ENCODE measurements around the gene XPO4. TPM values are rescaled to one million over a fixed set of nuclear protein-coding genes. Genes with fewer than 3 reads are reported as not detected.

The XPO4 gene
- total and polyA plus RNA-seq, 10 of the 15 experiments (the other 5 are each of a cell fraction or from before 2014, with no cell fraction given) = 3.6 to 24.9 (median 18.4) TPM

DNA sequence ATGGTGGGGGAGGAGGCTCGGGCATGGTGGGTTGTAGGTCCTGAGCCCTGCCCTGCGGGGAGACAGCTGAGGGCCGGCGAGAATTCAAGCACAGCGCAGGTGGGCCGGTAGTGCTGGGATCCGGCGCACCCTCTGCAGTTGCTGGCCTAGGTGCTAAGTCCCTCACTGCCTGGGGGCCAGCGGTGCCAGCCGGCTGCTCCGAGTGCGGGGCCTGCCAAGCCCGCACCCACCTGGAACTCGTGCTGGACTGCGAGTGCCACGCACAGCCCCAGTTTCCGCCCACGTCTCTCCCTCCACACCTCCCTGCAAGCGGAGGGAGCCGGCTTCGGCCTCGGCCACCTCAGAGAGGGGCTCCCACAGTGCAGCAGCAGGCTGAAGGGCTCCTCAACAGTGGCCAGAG, 162.5 kb downstream of the XPO4 start:
- TF ChIP-seq SIN3A (IDR thresholded peaks at IDR 0.05; ENCODE audit: low read depth, low read length) (no peak), SMAD1 (IDR thresholded peaks at IDR 0.05; ENCODE audit: low read depth, partially characterized antibody) (no peak), IRF3 (IDR thresholded peaks at IDR 0.05) (no peak), ATF2 (IDR thresholded peaks at IDR 0.05; ENCODE audit: low read length) (no peak), SP1 (IDR thresholded peaks at IDR 0.05; ENCODE audit: low read depth, low read length) (no peak), NR2C1 (IDR thresholded peaks at IDR 0.05) (no peak), POLR2AphosphoS5 (IDR thresholded peaks at IDR 0.05; ENCODE audit: low read length) (no peak), CHD2 (IDR thresholded peaks at IDR 0.05; ENCODE audit: borderline replicate concordance, low read depth, low read length) (no peak), PAX8 (IDR thresholded peaks at IDR 0.05) (no peak), ZNF384 (IDR thresholded peaks at IDR 0.05; ENCODE audit: borderline replicate concordance, low read depth, low read length) (no peak), ZNF274 (IDR thresholded peaks at IDR 0.05; ENCODE audit: insufficient read depth, insufficient read length) (no peak), RBBP5 (conservative IDR thresholded peaks at IDR 0.05) (no peak)
- TF ChIP-seq, protein P1, sequence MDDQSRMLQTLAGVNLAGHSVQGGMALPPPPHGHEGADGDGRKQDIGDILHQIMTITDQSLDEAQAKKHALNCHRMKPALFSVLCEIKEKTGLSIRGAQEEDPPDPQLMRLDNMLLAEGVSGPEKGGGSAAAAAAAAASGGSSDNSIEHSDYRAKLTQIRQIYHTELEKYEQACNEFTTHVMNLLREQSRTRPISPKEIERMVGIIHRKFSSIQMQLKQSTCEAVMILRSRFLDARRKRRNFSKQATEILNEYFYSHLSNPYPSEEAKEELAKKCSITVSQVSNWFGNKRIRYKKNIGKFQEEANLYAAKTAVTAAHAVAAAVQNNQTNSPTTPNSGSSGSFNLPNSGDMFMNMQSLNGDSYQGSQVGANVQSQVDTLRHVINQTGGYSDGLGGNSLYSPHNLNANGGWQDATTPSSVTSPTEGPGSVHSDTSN (IDR thresholded peaks at IDR 0.05; ENCODE audit: insufficient replicate concordance, low read depth, low read length) = no peak
- TF ChIP-seq, protein P2, sequence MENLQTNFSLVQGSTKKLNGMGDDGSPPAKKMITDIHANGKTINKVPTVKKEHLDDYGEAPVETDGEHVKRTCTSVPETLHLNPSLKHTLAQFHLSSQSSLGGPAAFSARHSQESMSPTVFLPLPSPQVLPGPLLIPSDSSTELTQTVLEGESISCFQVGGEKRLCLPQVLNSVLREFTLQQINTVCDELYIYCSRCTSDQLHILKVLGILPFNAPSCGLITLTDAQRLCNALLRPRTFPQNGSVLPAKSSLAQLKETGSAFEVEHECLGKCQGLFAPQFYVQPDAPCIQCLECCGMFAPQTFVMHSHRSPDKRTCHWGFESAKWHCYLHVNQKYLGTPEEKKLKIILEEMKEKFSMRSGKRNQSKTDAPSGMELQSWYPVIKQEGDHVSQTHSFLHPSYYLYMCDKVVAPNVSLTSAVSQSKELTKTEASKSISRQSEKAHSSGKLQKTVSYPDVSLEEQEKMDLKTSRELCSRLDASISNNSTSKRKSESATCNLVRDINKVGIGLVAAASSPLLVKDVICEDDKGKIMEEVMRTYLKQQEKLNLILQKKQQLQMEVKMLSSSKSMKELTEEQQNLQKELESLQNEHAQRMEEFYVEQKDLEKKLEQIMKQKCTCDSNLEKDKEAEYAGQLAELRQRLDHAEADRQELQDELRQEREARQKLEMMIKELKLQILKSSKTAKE (IDR thresholded peaks at IDR 0.05; ENCODE audit: low read depth, poor library complexity, severe bottlenecking) = no peak
- 97% methylated on average over 20 of the region's 22 CpGs for WGBS (ENCODE audit: insufficient coverage, insufficient replicate concordance, low lambda C conversion rate, missing lambda C conversion rate)
- ATAC-seq (no peak), DNase-seq (ENCODE audit: low read depth, low spot score) (no peak), FAIRE-seq (no peak)
- Histone ChIP-seq H3K4me2 (ENCODE audit: control insufficient read depth, insufficient read depth) (no peak overlapping the region), H4K20me1 (ENCODE audit: control insufficient read depth, insufficient read depth) (no peaks in the 10 kb centered on the region), H3K27me3 (replicated peaks in 1 of 2; ENCODE audit: control insufficient read depth in 2 of 2, insufficient read depth in 2 of 2, low read length in 1 of 2) (no peaks in the 10 kb centered on the region), H3K79me2 (ENCODE audit: control insufficient read depth, insufficient read depth, low read length) (no peaks in the 10 kb centered on the region), H3K4me1 (ENCODE audit: control insufficient read depth, insufficient read depth, low read length) (no peaks in the 10 kb centered on the region), H3K4me3 (no peak overlapping the region), H3K9me3 (replicated peaks; ENCODE audit: control insufficient read depth, insufficient read depth, low read length) (no peaks in the 10 kb centered on the region; the same call in 2 of the 3 replicates), H3K27ac (ENCODE audit: control insufficient read depth, insufficient read depth) (no peak overlapping the region), H2AFZ (ENCODE audit: control insufficient read depth, low read depth, low read length) (no peak overlapping the region), H3K9ac (ENCODE audit: control insufficient read depth, insufficient read depth, low read length) (no peak overlapping the region), H3K36me3 (ENCODE audit: control insufficient read depth in 2 of 2, insufficient read depth in 2 of 2, low read length in 1 of 2) (no peaks in the 10 kb centered on the region)
- ChIA-PET SMC1A (ENCODE audit: uncharacterized antibody, unreplicated experiment) (interaction anchor here (1.1 kb wide), 1 partner anchor 653 kb away, joined by 3 read pairs; no protein-coding TSS in a partner anchor), CTCF (no interaction called here), POLR2A (no interaction called here), RAD21 (ENCODE audit: unreplicated experiment) (no interaction called here)
- BruUV-seq (replicated peaks) = no TSS peak
- intact Hi-C loops (cut with micrococcal nuclease; ENCODE audit: unreplicated experiment) = no loop called here
- in situ Hi-C loops (cut with MboI) = no loop called here

All from GM12878 (cell line).